Left cardiac atrium (tissue), 4 donors: Measurements from ENCODE around the gene KIAA0930. TPM values are rescaled to one million over a fixed set of nuclear protein-coding genes. Genes with fewer than 3 reads are reported as not detected.

Source experiments
- ATAC-seq, 2 donors: fragments of 200-7000 bp; cut with Tn5 transposase; one replicate each; pipeline ENCODE4 v1.9.1; 2020; ENCODE audit warnings: mild to moderate bottlenecking in 2 of 2, moderate library complexity in 2 of 2
- DNase-seq: peaks from one replicate; pipeline ENCODE4 v3.0.0-alpha.2; 2020
- intact Hi-C, 2 donors: fragments of 100-400 bp; cut with DNase I; formaldehyde crosslinking; loops; one replicate each; pipeline versions ENCODE4 v1.14.1 to v1.15.1; 2022 to 2023
- total RNA-seq, 2 donors: library from RNA; stranded (reverse); fragmentation: NEBNext Ultra II Directional; extraction: Animal tissue kit (Norgen Biotek cat#: 25700); gene quantifications; one replicate each; pipeline ENCODE4 v1.2.1, GENCODE V29; 2021
- donor health status: DM: no; HTN: yes; CAD: no.
- donor health status: DM: no; HTN: yes; CAD: no; lungs with severe emphysema.
- donor health status: DM: yes; HTN: yes; CAD: no.
- donor health status: Dilated cardiomyopathy.

KIAA0930 gene
- total RNA-seq, 2 donors from 2014 or later, result 25.8 to 38.5 TPM

GRCh38 chr22:45208696-45208992 is 32.0 kb downstream of the KIAA0930 start:
- DNase-seq (no peak), ATAC-seq (no peak)
- intact Hi-C loops, result no loop called here

- intact Hi-C loops, result no loop called here
- ATAC-seq (no peak), DNase-seq (no peak)
Measured at GRCh38 chr22:45207981-45208664, 32.6 kb downstream of the KIAA0930 start.

- no peak for ATAC-seq
- DNase-seq, result no peak
- intact Hi-C loops, result no loop called here
Measured at GRCh38 chr22:45207533-45207932, 33.2 kb downstream of the KIAA0930 start.

- ATAC-seq, result no peak
- no peak for DNase-seq
- intact Hi-C loops, result no loop called here
Measured at GRCh38 chr22:45206233-45206632, 34.5 kb downstream of the KIAA0930 start.

- intact Hi-C loops, result no loop called here
- DNase-seq (no peak), ATAC-seq (no peak)
Measured at GRCh38 chr22:45205276-45205925, 35.3 kb downstream of the KIAA0930 start.

- ATAC-seq (no peak), DNase-seq (no peak)
- intact Hi-C loops, result no loop called here
Measured at GRCh38 chr22:45204819-45205218, 35.9 kb downstream of the KIAA0930 start.

- DNase-seq (no peak), ATAC-seq (no peak)
- intact Hi-C loops, result no loop called here
Measured at GRCh38 chr22:45204241-45204640, 36.5 kb downstream of the KIAA0930 start.

- DNase-seq, result no peak
- intact Hi-C loops, result no loop called here
- no peak for ATAC-seq
Measured at GRCh38 chr22:45203150-45203951, 37.3 kb downstream of the KIAA0930 start.

- intact Hi-C loops, result no loop called here
- no peak for DNase-seq
- peak in 1 of 2 donors; percentile 38 for ATAC-seq
Measured at GRCh38 chr22:45202333-45203149, 38.2 kb downstream of the KIAA0930 start.

- intact Hi-C loops, result no loop called here
- no peak for DNase-seq
- ATAC-seq, result no peak
Measured at GRCh38 chr22:45201678-45202332, 38.9 kb downstream of the KIAA0930 start.

GRCh38 chr22:45200860-45201511 is 39.7 kb downstream of the KIAA0930 start:
- DNase-seq, result no peak
- intact Hi-C loops, result no loop called here
- no peak for ATAC-seq

- intact Hi-C loops, result no loop called here
- no peak for DNase-seq
- ATAC-seq, result no peak
Measured at GRCh38 chr22:45200230-45200629, 40.5 kb downstream of the KIAA0930 start.

- intact Hi-C loops, result no loop called here
- no peak for DNase-seq
Measured at GRCh38 chr22:45199723-45200122, 41.0 kb downstream of the KIAA0930 start.

GRCh38 chr22:45198463-45198795 is 42.3 kb downstream of the KIAA0930 start:
- no peak for DNase-seq
- intact Hi-C loops, result no loop called here
- no peak for ATAC-seq

More at GRCh38 chr22:45199723-45200122, 41.0 kb downstream of the KIAA0930 start:
- ATAC-seq, result no peak

GRCh38 chr22:45197606-45198462 is 42.9 kb downstream of the KIAA0930 start:
- no peak for ATAC-seq
- intact Hi-C loops, result no loop called here
- DNase-seq, result no peak

- no peak for ATAC-seq
- no peak for DNase-seq
- intact Hi-C loops, result no loop called here
Measured at GRCh38 chr22:45196926-45197605, 43.6 kb downstream of the KIAA0930 start.

GRCh38 chr22:45196308-45196707 is 44.4 kb downstream of the KIAA0930 start:
- ATAC-seq, result no peak
- intact Hi-C loops, result no loop called here
- DNase-seq, result no peak
